HG02884 (cell line): ENCODE results near the gene DNMT3L.

ENCODE experiments used
- ATAC-seq: cut with Tn5 transposase; IDR thresholded peaks from one replicate; pipeline ENCODE4 v1.9.1; 2021; ENCODE audit warnings: mild to moderate bottlenecking, moderate library complexity; ENCODE audit not compliant: unreplicated experiment

DNMT3L gene

DNA sequence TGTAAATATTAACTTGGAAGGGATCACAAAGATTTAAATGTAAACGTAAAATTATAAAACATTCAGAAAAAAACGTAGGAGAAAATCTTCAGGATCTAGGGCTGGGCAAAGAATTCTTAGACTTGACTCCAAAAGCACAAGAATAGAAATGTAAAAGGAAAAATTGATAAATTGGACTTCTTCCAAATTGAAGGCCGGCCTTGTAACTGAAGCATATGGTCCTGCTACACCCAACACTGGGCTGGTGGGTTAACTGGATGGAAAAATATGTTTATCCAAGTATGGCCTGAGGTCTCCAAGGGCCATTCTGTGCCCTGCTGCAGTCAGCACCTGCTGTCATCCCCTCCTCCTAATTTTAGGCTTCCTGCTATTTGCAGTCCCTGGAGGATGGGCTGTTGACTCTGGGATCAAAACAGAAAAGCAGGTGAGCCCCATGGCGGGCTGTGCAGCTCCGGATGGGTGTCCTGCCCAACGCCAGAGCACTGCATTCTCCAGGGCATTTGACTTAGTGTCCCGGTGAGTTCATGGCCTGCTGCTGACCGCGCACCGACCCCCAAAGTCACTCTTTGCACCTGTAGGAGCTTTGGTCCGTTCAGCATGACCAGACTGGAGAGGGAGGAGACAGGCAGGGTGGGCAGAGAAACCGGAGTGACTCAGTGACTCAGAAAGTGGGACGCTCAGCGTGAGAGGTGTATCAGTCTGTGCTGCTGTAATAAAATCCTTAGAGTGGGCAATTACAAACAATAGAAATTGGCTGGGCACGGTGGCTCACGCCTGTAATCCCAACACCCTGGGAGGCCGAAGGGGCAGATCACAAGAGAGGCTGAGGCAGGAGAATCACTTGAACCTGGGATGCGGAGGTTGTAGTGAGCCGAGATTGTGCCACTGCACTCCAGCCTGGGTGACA lies 17.9 kb upstream of the DNMT3L start:
- ATAC-seq: no peak

DNA sequence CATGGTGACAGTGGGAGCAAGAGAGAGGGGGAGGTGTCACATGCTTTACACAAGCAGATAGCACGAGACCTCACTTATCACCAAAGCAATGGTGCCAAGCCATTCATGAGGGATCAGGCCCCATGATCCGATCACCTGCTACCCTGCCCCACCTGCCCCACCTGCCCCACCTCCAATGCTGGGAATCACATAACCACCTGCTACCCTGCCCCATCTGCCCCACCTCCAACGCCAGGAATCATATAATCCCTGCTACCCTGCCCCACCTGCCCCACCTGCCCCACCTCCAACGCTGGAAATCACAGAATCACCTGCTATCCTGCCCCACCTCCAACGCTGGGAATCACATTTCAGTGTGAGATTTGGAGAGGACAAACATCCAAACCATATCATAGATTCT lies 13.3 kb upstream of the DNMT3L start:
- no peak for ATAC-seq

DNA sequence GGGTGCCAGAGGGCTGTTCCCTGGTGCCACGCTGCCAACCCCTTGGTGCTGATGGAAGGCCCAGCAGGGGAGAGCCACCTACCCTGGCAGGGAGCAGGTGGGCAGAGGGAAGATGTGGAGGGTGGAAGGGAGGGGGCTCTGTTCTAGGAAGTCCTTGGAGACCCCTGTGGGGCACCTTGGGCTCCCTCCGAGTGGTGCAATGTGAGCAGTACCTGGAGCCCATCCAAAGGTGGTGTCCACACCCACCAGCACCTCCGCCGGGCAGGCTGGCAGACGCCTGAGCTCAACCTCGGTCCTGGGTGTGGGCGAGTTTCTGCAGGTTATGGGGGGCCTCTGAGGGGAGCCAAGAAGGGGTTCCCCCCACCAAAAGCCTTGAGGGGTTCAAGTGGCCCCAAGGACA lies 11.3 kb upstream of the DNMT3L start:
- ATAC-seq: no peak

DNA sequence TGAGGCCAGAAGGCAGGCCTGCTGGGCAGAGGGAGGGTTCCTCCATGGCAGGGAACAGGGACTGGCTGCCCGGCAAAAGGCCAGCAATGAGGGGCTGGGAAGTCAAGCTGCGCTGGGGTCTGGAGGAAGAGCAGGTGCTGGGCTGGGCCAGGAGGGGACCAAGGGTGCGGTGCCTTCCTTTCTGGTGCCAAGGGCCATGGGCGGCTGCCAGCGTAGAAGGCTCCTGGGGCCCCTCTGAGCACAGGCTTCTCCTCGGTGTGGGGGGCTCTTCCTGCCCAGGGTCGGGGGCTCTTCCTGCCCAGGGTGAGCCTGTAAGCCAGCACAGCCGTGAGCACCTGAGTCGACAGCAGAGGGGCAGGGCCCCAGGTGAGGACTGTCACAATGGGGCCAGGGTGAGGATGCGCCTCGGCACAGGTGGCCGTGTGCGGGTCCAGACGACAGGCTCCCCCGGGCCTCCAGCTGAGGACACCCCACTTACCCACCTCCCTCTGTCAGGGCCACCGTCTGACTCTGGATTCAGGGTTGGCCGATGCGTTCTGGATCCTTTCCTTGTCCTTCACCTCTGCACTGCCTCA lies 10.7 kb upstream of the DNMT3L start:
- no peak for ATAC-seq

DNA sequence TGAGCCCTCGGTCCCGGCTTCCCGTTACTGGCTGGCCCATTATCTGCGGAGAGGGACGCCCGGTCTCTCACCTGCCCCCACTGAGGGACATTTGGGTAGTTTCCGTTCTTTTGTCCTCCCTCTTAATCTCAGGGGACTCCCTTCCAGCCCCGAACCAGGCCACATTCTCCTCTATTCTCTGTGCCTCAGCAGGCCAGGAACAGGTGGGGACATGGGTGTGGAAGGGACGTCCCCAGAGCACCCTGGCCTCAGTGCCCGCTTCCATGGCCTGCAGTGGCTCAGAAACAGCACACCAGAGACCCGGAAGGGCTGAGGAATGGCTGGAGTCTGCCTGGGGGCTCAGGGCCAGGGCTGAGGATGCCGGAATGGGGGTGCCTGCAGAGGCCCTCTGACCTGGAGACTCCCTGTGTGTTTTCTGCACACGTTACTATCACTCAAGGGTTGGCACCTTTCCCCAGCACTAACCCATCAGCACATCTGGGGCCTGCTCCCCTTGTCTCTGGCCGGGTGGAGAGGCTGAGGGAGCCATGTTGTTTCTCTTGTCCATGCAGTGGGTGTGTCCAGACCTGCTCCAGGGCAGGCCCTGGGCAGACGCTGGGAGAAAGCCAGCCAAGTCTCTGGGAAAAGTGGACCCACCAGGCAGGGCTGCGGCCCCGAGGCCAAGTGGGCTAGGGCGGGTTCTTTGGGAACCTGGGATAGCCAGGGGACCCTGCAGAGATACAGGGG lies 10.0 kb upstream of the DNMT3L start:
- no peak for ATAC-seq

DNA sequence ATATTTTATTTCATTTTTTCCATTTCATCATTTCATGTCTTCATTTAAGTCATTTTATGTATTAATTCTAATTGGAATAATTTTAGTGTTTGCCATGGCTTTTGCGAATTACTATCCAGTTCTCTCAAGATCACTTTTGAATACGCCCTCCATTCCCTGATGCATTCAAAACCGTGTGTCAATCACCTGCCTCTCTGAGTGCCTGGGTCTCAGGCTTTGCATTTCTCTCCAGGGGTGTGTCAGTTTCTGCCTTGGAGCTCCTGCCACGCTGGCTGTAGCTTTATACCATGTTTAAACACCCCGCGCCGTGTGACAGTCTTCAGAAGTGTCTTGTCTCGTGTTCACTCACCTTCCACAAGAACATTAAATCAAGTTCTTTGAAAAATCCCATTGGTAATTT lies 7.4 kb upstream of the DNMT3L start:
- no peak for ATAC-seq

DNA sequence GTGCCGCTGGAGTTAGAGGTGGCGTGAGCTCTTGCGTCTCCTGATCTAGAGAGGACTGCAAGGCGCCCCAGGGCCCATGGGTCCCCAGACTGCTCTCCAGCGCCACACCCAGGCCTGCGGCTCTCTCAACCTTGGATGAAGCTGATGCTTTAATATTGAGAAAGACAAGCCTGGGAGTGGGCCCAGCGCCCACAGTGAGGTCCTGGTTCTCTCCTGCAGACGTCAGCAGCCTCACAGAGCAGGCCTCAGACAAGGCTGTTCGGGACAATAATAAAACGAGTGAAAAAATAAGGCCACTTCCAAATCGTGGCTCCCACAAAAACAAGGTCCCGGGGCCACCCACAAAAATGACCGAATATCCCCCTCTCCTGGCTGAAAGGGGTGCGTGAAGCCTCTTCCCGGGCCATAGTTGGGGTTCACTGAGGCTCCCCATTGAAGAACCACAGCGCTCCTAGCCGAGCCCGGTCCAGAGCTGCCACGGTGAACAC lies 6.0 kb upstream of the DNMT3L start:
- ATAC-seq: no peak

DNA sequence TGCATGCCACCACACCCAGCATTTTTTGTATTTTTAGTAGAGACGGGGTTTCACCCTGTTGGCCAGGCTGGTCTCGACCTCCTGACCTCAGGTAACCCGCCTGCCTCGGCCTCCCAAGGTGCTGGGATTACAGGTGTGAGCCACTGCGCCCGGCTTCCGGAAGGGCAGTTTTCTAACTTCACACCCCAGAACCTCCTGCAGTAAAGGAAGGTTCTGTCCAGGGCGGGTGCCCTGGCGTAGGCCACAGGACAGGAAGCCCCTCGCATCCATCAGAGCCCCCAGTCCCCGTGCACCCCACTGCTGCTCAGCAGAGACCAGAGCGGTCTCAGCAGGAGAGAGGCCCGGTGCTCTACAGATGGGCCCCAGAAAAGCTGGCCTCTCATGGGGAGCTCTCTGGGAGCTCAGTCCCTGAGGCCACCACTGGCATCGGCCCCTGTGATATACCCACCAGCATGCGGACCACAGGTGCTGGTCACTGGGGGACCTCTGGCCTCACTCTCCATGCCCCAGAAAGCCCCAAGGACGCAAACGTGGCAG lies 4.1 kb upstream of the DNMT3L start:
- no peak for ATAC-seq

DNA sequence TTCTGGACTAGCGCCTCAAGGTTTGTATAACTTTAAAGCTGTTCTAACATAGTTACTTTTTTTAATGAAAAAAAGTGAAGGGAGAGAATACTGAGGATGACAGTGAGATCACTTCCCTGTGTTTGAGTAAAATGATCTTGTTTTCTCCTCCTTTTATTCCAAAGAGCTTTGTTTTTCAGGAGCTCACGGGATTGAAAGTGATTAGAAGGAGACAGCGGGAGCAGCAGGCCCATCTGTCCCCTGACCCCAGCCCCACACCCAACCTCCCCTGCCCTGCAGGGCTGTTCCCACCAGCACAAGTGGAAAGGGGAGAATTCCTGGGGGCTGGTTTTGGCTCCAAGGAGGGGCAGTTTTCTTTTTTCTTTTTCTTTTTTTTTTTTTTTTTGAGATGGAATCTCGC lies 2.1 kb upstream of the DNMT3L start:
- no peak for ATAC-seq

DNA sequence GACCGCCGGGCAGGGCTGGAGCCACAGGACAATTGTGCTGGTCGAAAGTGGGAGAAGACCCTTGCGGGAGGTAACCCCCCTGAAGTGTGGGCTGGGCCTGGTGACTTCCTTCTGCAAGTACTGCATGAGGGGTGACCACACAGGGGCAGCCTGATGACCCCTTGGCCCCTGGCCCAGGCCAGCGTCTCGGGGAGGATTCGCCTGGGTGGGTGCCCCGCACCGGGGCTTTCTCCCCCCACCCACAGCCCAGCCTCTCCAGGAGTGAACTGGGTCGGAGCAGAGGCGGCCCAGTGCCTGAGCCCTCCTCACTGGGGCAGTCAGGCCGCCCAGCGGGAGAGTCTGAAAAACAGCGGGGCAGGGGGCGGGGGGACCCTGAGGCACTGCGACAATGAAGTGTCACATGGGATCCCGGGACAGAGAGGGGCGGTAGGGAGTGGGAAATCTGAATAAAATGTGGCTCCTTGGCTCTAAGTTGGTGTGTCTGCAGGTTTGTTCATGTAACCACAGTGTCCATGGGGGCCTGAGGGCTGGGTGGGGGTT lies 1.6 kb upstream of the DNMT3L start:
- no peak for ATAC-seq

DNA sequence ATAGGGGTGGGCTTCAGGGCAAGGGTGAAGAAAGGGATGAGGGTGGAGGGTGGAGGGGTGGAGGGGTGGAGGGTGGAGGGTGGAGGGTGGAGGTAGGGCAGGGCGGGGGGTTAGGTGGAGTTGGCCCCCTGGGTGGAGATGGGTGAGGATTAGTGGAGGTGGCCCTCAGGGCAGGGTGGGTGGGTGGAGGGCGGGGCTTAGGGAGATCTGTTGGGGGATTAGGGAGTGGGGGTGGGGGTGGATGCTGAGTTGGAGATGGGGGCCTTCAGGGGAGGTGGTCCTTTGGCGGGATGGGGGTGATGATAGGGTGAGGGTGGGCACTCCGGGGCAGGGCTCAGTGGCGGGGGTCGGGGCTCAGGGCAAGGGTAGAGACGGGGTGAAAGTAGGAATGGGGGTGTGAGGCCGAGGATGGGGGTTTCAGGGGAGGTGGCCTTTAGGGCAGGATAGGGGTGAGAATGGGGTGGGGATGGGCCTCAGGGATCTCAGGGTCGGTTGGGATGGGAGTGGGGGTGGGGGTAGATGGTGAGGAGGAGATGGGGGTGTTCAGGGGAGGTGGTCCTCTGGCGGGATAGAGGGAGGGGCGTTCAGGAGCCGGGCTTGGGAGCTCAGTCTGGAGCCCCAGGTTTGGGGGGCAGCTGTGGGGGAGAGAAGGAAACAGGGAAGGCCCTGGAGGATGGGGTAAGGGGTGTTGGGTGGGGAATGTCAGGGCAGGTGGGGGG lies 800 bp upstream of the DNMT3L start:
- no peak for ATAC-seq

DNA sequence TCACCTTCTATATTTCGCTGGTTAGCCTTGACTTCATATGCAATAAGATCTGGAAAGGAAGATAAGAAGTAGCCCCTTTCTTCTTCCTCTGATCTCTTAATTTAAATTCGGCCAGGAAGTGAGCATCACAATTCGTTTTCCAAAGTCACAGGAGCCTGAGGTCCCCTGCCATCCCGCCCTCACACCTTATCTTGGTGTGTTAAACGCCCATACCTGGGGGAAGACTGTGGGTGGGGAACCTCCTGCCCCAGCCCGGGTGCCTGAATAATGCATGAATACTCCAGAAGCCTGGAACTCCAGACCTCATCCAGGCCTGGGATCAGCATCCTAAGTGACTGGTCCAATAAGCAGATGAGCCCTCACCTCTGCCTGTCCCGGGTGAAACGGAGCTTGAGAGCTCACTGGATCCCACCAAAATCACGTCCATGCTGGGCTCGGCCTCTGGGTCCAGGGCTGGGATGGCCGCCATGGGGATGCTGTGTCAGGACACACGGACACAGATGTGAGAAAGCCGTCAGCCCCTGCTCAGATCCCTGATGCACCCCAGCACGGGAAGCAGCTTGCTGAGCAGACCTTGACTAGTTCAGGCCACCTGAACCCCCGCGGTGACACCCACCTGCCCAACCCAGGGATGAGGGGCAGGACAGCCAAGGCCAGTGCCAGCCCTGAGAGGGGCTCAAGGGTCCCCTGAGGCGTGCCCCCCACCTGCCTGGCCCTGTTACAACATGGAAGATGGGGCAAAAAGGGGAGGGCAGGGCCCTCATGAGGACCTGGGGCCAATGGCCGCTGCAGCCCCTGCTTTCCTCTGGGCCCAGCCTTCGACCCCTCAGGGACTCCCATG lies 686 bp downstream of the DNMT3L start:
- no peak for ATAC-seq

DNA sequence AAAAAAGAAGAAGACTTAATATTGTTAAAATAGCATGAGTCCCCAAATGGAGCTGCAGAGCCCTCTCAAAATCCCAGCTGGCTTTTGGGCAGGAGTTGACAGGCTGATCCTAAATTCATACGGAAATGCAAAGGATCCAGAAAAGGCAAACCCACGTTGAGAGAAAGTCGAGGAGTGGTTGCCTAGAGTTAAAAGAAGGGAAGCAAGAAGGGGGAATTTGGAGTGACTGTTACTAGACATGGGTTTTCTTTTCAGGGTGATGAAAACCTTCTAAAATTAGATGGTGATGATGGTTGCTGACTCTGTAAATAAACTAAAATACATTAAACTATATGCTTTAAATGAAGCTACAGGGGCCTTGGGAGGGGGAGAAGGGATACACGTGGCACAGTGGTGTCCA lies 1.6 kb downstream of the DNMT3L start:
- ATAC-seq: no peak

DNA sequence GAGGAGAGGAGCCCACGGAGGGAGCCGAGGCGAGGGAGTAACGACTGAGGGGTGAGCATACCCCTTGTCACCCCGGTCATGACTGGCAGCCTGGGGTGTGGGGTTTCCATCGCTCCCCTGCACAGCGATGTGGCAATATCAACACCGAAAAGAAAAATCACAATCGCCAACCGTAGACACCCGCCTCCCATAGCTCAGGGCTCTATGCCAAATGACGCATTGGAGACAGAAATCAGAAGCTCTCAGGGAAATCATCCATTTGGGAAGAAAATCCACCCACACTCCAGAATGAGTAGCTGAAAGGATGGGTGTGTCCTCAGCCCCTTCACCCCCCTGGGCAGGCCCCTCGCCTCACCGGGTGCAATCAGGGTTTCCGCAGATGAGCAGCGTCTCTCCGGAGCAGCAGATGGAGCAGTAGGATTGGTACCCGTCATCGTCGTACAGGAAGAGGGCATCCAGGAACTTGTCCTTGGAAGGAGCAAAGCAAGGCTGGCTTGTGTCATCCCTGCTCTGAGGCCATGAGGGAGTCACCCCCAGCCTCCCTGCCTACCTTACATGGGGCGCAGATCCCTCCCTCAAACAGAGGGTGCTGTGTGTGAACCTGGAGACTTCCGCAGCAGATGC lies 2.5 kb downstream of the DNMT3L start:
- ATAC-seq: no peak

DNA sequence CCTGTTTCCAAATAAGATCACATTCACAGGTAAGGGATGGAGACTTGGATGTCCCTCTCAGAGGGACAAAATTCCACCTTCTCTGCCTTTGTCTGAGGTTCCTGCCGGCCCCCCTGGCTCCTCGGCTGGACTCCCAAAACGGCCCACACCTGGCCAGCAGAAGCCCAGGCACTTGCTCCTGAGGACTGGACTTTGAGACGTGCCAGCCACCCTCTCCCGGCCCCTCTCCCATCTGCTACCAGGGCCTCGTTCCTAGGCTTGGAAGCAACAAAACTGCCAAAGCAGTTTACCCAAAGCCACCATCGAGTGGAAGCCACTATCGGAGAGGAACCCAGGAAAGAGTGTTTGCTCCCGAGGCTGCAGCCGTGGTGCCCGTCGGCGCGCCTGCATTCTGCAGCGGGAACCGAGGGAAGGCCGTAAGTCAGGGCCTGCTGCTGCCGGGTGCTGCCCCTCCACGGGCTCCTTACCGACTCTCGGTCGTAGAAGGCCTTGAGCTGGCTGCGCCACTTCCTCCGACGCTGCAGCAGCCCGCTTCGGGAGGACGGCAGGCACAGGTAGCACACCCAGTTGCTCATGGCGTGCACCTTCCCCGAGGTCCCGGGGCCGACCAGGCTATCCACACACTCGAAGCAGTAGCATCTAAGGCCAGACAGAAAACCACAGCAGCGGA lies 3.5 kb downstream of the DNMT3L start:
- no peak for ATAC-seq

DNA sequence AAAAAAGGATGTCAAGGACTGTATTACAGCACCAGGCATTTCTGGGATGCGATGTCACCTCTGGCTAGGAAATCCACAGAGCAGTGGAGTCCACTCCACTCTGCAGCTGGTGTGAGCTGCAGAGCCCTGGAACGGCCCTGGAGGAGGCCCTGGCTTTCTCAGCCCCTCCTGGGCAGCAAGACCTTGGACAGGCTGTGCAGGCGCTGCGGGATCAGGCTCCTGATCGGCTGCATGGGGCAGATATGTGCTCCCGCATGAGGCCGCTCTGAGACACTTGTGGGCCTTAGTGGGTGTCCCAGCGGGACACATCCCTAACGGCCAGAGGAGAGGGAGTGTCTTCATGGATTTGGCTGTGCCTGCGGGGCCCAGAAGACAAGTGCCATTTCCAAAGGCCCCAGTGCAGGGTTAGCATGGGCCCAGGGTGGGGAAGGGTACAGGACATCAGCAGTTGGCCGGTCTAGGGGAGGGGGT lies 6.2 kb downstream of the DNMT3L start:
- ATAC-seq: no peak

DNA sequence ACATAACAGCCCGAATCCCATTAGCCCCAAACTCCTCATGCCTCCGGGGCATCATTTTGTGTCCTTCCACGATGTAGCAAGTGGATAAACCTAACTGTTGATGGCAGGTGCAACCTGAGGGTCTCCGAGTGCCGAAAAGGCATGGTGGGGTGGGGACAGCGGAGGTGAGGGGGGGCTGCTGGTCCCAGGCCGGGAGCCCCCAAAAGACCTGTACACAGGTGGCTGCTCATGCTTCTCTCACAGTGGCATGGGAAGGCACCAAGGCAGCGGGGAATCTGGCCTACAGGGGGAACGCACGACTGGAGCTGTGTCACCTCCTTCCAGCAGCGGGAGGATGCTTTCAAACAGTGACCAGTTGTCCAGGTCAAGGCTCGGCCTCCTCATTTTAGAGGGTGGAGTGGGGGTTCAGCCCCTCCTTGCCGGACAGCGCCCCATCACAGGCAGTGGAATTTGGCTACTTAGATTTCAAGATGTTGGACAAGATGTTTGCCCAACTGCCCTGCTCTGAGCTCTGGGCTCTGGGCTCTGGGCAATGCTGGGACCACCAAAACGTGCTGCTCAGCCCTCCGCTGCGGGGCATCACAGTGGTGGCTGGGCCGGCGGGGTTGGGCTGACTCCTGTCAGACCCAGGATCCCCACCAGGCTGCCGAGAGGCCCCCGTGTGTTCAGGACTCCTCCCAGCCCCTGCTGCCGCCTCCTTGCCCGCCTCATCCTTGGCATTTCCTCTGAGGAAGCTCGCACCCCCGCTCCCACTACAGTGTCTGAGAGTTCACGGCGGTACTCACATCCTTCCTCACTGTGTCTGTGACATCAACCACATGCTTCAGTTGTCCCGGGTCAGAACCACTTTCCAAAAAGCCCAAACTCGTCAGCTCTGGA lies 7.6 kb downstream of the DNMT3L start:
- ATAC-seq: no peak
